Activated effector memory CD4-positive, alpha-beta T cell treated with anti-CD3 and anti-CD28 coated beads, Interleukin-2, amount 50 U/mL, for 16 hours (primary cell): ENCODE results near the gene TAF4.
"Not testable (repeated sequence)": the region's sequence is repeated elsewhere in the genome, so short reads cannot be mapped to it uniquely, and the experiment has no call there.

Experiments used
- DNase-seq: peaks from one replicate; pipeline ENCODE4 v3.0.0-alpha.2; 2020

Gene TAF4

DNA sequence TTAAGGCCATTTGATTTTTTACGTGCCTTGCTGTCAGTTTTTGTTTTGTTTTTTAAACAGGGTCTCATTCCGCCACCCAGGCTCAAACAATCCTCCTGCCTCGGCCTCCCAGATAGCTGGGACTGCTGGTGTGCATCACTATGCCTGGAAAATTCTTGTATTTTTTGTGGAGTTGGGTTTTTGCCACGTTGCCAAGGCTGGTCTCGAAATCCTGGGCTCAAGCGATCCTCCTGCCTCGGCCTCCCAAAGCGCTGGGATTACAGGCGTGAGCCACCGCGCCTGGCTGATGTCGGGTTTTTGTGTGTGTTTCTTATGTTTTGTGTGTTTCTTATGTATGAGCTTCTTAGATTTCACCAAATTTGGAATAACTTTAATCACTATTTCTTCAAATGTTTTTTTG lies 104.8 kb downstream of the TAF4 start:
- DNase-seq, result no peak

DNA sequence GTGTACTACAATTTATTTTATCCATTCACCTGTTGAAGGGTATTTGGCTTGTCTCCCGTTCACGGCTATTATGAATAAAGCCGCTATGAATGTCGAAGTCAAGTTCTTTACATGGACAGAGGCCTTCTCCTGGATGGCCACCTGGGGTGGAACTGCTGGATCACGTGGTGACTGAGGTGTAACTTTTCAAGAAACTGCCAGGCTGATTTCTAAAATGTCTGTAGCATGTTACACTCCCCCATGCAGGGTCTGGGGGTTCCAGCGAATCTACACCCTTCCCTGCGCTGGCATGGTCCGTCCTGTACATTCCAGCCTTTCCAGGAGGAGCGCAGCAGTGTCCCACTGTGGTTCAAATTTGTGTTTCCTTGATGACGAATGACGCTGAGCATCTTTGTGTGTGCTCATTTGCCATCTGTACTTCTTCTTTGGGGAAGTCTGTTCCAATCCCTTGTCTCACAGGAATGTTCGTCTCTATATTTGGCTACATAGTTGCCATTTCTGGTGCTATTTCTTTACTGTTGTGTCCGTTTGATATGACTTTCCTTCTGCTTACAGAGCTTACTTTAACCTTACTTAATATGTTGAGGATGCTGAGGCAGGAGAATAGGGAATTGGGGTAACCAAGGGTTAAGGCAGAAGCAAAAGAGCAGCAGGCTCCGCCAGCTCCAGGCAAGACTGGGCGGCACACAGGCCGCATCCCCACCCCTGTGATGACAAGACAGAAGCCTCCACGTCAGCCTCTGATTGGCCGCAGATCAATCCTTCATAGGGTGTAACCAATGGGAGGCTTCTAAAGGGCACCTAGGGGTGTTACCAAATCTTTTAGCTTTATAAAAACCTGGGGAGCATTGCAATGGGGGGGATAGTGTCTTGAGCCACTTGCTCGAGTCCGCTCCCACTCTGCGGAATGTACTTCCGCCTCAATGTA lies 106.6 kb downstream of the TAF4 start:
- no peak for DNase-seq

- DNase-seq, result peak; percentile 28
Observed at GRCh38 chr20:61957961-61958715, 107.5 kb downstream of the TAF4 start.

GRCh38 chr20:61956396-61957342 lies 109.0 kb downstream of the TAF4 start:
- no peak for DNase-seq

- no peak for DNase-seq
Observed at GRCh38 chr20:61955668-61956395, 109.8 kb downstream of the TAF4 start.

DNA sequence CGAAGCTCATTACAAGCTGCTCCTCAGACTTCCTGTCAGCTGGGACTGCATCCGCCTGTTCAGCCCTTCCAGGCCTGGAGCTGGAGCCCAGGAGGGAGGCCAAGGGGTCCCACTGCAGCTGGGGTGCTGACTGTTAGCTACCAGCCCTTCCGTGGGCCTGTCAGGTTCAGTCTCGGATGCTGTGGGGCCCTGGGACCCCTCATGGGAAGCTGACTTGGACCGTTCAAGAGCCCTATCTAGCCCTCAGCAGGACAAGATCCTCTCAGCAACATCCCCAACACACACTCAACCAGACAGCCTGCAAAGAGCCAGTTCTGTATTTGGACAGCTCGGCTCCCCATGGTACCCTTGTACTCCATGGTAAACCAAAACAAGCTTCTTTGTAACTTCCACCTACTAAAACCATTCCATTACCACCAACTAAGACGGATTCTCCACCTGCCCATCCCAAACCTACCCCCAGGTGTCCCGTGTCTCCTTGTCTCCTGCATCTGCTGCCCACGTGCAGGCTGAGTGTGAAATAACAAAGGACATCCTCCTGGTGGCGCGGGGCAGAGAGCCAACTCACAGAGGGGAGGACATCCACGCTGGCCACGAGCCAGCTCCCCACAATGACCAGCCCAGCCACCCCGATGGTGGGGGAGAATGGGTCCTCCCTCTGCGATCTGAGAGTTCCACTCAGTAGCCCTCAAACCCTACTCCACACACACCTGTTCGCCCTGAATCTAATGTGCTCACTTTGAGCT lies 111.2 kb downstream of the TAF4 start:
- peak; percentile 31 for DNase-seq

DNA sequence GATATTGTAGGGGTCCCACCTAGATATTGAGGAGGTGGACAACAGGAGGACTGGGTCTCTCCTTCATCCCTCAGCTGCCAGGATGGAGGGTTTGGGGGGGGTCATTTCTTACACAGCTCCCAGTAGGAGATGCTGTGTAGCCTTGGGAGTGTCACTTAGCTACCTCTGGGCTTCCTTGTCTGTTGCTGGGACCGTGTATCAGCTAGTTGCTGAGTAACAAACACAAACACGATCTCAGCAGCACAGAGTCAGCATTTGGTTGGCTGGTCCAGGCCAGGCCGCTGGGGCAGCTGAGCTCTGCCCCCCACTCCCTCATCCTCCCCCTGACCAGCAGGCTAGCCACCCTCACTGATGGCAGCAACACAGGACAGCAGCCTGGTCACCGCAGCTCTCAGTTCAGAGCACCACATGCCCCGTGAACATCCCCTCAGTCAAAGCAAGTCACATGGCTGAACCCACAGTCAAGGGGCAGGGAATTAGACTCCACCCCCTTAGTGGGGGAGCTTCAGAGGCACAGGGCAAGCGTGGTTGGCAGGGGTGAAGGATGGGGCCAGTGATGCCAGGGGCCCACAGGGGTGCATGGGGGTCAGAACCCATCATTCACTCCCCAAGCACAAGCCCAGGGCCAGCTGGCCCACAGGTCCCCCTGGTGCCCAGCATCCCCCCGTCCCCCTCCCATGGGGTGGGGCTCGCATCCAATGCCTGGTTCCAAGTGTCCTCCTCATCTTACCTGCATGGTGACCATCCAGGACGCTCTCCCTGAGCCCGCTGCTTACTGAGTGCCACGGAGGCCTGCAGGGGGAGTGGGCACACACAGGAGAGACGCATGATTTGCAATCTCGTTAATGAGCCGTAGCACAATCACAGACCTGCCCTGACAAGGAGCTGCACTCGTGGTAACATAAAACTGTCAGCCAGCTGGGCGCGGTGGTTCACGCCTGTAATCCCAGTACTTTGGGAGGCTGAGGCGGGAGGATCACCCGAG lies 112.4 kb downstream of the TAF4 start:
- peak; percentile 34 for DNase-seq

DNA sequence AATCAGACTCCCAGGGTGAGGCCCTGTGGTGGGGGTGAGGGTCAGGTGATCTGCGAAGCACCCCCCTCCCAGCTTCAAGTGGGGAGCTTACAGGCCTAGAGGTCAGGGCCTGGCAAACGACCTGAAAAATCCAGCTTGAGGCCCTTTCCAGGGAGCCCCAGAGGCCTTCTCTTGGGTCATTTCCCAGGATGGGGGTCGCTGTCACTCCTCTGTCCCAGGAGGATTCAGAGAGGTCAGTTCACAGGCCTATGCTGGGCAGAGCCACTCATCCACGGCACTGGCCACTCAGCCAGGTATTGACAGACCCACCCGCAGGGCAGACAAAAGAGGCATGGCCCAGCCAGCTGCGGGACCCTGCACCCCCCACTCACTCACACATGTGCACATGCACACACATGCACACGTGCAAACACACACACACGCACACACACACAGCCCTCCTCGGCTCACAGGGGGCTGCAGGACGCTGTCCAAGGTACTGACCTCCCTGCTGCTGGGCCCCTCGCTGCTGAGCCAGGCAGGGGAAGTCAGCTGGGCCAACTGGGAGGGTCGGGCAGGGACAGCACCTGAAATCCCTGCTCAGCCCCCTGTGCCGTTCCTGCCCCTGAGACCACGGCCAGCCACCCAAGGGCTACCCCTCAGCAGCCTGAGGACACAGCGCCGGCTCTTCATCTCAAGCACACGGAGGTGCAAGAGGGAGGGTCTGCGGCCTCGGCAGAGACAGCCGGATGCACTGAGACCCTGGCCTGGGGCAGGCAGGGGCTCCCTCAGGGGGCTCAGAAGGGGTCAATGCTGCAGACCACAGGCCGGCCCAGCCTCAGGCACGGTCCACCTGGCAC lies 113.8 kb downstream of the TAF4 start:
- DNase-seq, result peak; percentile 59

- no peak for DNase-seq
Observed at GRCh38 chr20:61950641-61951071, 115.0 kb downstream of the TAF4 start.

DNA sequence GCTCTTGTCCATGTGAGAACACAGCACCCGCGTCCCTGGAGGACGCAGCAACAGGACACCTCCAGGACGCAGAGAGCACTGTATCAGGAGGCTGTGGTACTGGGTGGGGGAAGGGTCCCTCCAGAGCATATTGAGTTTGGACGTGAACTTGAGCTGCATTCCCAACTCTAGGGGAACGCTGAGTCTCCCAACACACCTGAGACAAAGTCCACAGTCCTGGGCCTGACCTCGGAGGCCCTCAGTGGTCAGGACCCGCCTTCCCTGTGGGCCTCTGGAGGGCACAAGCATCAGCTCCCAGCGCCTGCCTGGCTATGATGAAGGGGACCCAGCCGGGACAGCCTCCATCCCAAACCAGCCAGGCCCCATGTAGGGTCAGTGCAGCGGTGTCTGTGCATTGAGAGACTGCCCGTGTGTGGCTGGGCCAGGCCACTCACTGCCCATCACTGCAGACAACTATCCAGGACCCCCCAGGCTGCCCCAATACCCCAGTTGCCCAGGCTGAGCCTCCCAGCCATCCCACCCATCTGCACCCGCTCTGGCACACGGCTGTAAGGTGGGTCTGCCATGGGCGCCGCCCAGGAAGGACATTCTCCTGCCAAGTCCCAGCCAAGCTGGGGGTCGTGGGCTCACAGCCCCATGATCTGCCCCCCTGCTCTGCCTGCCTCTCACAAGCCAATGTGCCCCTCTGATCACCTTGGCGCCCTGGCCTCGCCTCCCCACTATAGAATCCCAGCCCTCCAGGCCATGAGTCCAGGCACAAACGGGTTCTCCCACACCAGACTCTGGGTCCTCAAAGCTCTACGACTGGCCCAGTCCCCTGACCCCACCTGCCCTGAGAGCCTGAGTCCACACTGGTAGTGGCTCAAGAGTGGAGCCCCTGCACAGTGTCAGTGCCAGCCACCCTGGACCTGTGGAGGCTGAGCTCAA lies 115.7 kb downstream of the TAF4 start:
- DNase-seq, result peak; percentile 59

- DNase-seq, result peak; percentile 43
Observed at GRCh38 chr20:61949363-61949713, 116.3 kb downstream of the TAF4 start.

GRCh38 chr20:61948586-61949362 lies 116.9 kb downstream of the TAF4 start:
- peak; percentile 17 for DNase-seq

DNA sequence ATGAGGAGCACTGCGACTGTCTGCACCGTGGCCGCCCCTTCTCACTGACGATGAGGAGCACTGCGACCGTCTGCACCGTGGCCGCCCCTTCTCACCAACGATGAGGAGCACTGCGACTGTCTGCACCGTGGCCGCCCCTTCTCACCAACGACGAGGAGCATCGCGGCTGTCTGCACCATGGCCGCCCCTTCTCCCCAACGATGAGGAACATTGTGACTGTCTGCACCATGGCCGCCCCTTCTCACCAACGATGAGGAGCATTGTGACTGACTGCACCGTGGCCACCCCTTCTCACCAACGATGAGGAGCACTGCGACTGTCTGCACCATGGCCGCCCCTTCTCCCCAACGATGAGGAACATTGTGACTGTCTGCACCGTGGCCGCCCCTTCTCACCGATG lies 117.6 kb downstream of the TAF4 start:
- peak; percentile 47 for DNase-seq

DNA sequence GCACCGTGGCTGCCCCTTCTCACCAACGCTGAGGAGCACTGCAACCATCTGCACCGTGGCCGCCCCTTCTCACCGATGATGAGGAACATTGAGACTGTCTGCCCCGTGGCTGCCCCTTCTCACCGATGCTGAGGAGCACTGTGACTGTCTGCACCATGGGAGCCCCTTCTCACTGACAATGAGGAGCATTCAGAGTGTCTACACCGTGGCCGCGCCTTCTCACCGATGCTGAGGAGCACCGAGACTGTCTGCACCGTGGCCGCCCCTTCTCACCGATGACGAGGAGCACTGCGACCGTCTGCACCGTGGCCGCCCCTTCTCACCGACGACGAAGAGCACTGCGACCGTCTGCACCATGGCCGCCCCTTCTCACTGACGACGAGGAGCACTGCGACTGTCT lies 120.2 kb downstream of the TAF4 start:
- DNase-seq, result not testable (repeated sequence)

DNA sequence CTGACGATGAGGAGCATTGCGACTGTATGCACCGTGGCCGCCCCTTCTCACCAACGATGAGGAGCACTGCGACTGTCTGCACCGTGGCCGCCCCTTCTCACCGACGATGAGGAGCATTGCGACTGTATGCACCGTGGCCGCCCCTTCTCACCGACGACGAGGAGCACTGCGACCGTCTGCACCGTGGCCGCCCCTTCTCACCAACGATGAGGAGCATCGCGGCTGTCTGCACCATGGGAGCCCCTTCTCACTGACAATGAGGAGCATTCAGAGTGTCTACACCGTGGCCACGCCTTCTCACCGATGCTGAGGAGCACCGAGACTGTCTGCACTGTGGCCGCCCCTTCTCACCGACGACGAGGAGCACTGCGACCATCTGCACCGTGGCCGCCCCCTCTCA lies 120.7 kb downstream of the TAF4 start:
- DNase-seq, result not testable (repeated sequence)

DNA sequence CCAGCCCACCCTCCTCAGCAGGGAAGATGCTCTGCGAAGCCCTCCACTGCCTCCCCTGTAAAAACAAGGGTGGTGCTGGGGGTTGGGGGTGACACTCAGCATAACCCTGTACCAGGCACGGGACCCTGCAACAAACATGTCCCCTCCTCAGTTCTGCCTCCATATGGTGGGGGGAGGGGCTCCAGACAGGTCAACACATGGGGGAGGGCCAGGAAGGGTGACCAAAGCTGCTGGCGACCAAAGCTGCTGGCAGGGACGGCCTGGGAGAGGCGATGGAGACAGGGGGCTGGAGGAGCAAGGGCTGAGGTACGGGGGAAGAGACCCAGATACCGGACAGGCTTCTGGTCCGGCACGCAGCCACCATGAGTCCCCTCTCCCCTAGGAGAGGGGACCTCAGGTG lies 123.2 kb downstream of the TAF4 start:
- peak; percentile 53 for DNase-seq

GRCh38 chr20:61941721-61942405 lies 123.8 kb downstream of the TAF4 start:
- peak; percentile 56 for DNase-seq
